ENCODE data around the gene GAS1.

The GAS1 gene

GRCh38 chr9:86955561-86955960, 8.3 kb upstream of the GAS1 start:
- H3K79me2 ChIP-seq (ENCODE audit: low read length): no peaks in the 10 kb centered on the region
- TF ChIP-seq EZH2phosphoT487 (IDR thresholded peaks at IDR 0.05; ENCODE audit: low read length) (no peak), EZH2 (optimal IDR thresholded peaks at IDR 0.05; ENCODE audit: low read depth, low read length) (no peak), CTCF (IDR thresholded peaks at IDR 0.05; ENCODE audit: low read length) (no peak)
- no peak overlapping the region for H3K4me2 ChIP-seq (ENCODE audit: low read depth, low read length)
- no peaks in the 10 kb centered on the region for H3K36me3 ChIP-seq (replicated peaks; ENCODE audit: insufficient read depth, low read length)
- H3K9ac ChIP-seq (ENCODE audit: low read length): no peak overlapping the region
- H2AFZ ChIP-seq (ENCODE audit: low read length): no peak overlapping the region
- DNase-seq: no peak
- no peak overlapping the region for H3K4me3 ChIP-seq (ENCODE audit: low read length)
- no peaks in the 10 kb centered on the region for H3K9me3 ChIP-seq (replicated peaks; ENCODE audit: insufficient read depth, low read length)
- no peak overlapping the region for H3K27ac ChIP-seq (ENCODE audit: low read length)
- H4K20me1 ChIP-seq (ENCODE audit: insufficient read depth, low read length): no peaks in the 10 kb centered on the region
- no peaks in the 10 kb centered on the region for H3K9me2 ChIP-seq (replicated peaks; ENCODE audit: insufficient read depth, low read length)
- H3K27me3 ChIP-seq (replicated peaks; ENCODE audit: insufficient read depth, low read length): no peaks in the 10 kb centered on the region
- H3F3A ChIP-seq (ENCODE audit: insufficient read depth, low read length): no peaks in the 10 kb centered on the region
- H3K4me1 ChIP-seq (ENCODE audit: low read length): no peaks in the 10 kb centered on the region

GRCh38 chr9:86955042-86955441, 7.7 kb upstream of the GAS1 start:
- H3K27ac ChIP-seq (ENCODE audit: low read length): no peak overlapping the region
- no peak for DNase-seq
- H3K4me2 ChIP-seq (ENCODE audit: low read depth, low read length): no peak overlapping the region
- TF ChIP-seq EZH2 (optimal IDR thresholded peaks at IDR 0.05; ENCODE audit: low read depth, low read length): no peak
- TF ChIP-seq EZH2phosphoT487 (IDR thresholded peaks at IDR 0.05; ENCODE audit: low read length): no peak
- TF ChIP-seq CTCF (IDR thresholded peaks at IDR 0.05; ENCODE audit: low read length): no peak
- H2AFZ ChIP-seq (ENCODE audit: low read length): no peak overlapping the region
- no peaks in the 10 kb centered on the region for H3K4me1 ChIP-seq (ENCODE audit: low read length)
- H3K79me2 ChIP-seq (ENCODE audit: low read length): no peaks in the 10 kb centered on the region
- H3K9me3 ChIP-seq (replicated peaks; ENCODE audit: insufficient read depth, low read length): no peaks in the 10 kb centered on the region
- H3K27me3 ChIP-seq (replicated peaks; ENCODE audit: insufficient read depth, low read length): no peaks in the 10 kb centered on the region
- no peak overlapping the region for H3K4me3 ChIP-seq (ENCODE audit: low read length)
- no peaks in the 10 kb centered on the region for H3F3A ChIP-seq (ENCODE audit: insufficient read depth, low read length)
- no peak overlapping the region for H3K9ac ChIP-seq (ENCODE audit: low read length)
- H3K9me2 ChIP-seq (replicated peaks; ENCODE audit: insufficient read depth, low read length): no peaks in the 10 kb centered on the region
- H4K20me1 ChIP-seq (ENCODE audit: insufficient read depth, low read length): no peaks in the 10 kb centered on the region
- H3K36me3 ChIP-seq (replicated peaks; ENCODE audit: insufficient read depth, low read length): no peaks in the 10 kb centered on the region

- no peak overlapping the region for H3K27ac ChIP-seq (ENCODE audit: low read length)
Observed at GRCh38 chr9:86953181-86953580, 5.9 kb upstream of the GAS1 start.

More at GRCh38 chr9:86953181-86953580, 5.9 kb upstream of the GAS1 start:
- Histone ChIP-seq H3K27me3 (replicated peaks; ENCODE audit: insufficient read depth, low read length) (no peaks in the 10 kb centered on the region), H3K9ac (ENCODE audit: low read length) (no peak overlapping the region), H3K4me1 (ENCODE audit: low read length) (no peaks in the 10 kb centered on the region), H4K20me1 (ENCODE audit: insufficient read depth, low read length) (no peaks in the 10 kb centered on the region), H3K4me3 (ENCODE audit: low read length) (no peak overlapping the region), H3K36me3 (replicated peaks; ENCODE audit: insufficient read depth, low read length) (no peaks in the 10 kb centered on the region), H3F3A (ENCODE audit: insufficient read depth, low read length) (no peaks in the 10 kb centered on the region), H2AFZ (ENCODE audit: low read length) (no peak overlapping the region), H3K9me3 (replicated peaks; ENCODE audit: insufficient read depth, low read length) (no peaks in the 10 kb centered on the region), H3K4me2 (ENCODE audit: low read depth, low read length) (no peak overlapping the region), H3K9me2 (replicated peaks; ENCODE audit: insufficient read depth, low read length) (no peaks in the 10 kb centered on the region), H3K79me2 (ENCODE audit: low read length) (no peaks in the 10 kb centered on the region)
- DNase-seq: no peak
- TF ChIP-seq EZH2 (optimal IDR thresholded peaks at IDR 0.05; ENCODE audit: low read depth, low read length) (no peak), CTCF (IDR thresholded peaks at IDR 0.05; ENCODE audit: low read length) (no peak), EZH2phosphoT487 (IDR thresholded peaks at IDR 0.05; ENCODE audit: low read length) (no peak)

Data from MM.1S (cell line).